Activated gamma-delta T cell (primary cell): Measurements from ENCODE around the gene ATP12A.
"Not testable (repeated sequence)": the region's sequence is repeated elsewhere in the genome, so short reads cannot be mapped to it uniquely, and the experiment has no call there.

ENCODE experiments used
- DNase-seq: peaks from one replicate; lab custom pipeline; 2025; lab: John Stamatoyannopoulos, UW

The ATP12A gene

DNA sequence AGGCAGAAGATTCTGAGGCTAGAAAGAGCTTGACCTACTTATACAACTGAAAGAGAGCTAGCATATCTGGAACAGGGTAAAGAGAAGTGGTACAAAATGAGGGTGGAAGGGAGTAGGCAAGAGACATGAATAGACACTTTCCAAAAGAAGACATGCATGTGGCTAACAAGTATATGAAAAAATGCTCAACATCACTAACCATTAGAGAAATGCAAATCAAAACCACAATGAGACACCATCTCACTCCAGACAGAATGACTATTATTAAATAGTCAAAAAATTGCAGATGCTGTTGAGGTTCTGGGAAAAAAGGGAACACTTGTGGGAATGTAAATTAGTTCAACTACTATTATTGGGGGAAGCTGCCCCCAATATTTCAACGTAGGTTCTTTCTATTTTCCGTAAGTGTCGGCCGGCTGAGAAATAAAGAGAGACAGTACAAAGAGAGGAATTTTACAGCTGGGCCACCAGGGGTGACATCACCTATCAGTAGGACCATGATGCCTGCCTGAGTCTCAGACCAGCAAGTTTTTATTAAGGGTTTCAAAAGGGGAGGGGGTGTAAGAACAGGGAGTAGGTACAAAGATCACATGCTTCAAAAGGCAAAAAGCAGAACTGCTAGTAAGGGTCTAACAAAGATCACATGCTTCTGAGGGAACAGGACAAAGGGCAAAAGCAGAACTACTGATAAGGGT is 50.8 kb downstream of the ATP12A start:
- DNase-seq: not testable (repeated sequence)

DNA sequence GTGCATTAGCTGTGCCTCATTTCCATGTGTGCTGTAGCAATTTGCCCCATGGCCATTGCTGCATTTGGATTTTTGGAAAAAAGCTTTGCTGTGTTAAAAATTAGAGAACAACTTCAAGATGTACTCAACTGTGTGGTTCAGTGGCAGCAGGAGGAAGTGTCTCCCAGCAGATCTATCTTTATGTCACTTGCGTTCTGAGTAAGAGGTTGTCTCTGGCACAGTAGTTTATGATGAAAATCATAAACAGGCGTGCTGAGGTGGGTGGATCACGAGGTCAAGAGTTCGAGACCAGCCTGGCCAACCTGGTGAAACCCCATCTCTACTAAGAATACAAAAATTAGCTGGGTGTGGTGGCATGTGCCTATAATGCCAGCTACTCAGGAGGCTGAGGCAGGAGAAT is 54.7 kb downstream of the ATP12A start:
- no peak for DNase-seq

DNA sequence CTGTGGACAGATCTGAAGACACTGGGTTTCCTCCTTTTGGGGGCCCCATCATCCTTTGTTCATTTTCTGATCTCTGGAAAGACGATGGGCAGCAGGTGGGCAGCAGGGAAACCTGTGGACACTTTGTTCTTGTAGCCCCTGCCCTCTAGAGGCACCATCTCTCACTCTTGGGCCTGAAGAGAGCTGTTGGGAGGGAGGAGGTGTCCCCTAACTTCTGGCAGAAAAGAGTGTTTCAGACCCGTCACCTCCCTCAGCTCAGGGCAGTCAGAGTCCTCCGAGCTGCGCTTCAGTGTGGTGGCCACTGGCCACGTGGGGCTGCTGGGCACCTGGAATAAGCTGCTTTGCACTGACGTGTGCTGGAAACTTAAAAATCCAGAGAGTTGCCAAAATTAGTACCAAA is 56.8 kb downstream of the ATP12A start:
- no peak for DNase-seq

DNA sequence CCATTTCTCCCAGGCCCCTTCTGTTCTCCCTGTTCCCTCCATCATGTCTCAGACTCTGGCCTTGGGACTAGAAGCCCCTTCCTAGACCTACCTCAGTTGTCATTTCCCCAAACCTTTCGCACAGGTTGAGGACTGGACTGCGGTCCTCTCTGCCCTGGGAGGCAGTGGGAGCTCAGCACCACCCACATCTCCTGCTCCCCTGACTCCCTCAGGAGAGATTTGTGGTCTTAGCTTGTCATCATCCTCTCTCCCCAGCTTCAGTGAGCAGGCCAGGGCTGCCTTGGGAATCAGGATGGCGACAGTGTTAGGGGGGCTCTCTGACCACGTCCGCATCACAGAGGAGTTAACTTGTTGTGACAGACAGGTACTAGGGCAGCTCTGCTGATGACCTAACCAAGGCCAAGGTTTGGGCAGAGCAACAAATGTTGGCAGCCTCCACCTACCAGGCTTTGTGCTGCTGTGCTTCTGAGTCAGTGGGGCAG is 58.2 kb downstream of the ATP12A start:
- DNase-seq: no peak

DNA sequence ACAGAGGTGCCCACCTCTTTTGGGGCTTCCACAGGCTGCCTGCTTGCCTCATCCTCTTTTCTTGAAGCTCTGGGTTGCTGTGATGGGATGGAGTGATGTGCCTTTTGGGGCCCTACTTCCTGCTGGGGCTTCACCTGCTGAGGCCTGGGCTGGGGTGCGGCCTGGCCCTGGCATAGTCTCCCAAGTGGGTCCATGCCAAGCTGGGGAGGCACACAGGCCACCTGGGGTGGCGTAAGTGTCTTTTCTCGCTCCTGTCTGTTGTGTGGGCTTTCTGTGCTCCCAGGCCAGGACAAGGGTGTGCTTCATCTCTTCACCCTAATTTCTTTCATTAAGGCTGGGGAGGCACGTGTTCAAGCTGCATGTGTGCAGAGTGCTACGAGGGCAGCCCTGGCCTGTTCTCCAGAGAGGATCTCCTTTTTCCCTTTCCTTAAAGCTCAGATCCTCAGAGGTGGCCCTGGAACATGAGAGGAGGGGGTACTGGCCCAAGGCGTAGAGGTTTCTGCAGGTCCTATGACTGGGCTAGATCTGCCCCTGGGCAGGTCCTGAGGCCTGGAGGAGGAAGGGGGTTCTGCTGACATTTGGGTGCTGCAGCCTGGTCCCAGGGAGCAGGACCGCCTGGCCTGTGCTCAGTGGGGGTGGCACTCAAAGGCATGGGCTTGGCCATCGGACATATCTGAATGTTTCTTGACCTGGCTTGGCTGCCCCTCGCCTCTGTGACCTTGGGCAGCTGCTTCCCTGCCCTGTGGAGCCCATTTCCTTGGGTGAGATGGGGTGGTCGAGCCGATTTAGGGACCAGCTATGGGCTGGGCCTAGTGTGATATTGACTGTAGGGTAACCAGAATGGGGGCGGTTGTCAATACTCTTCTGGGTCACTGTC is 60.0 kb downstream of the ATP12A start:
- DNase-seq: no peak

DNA sequence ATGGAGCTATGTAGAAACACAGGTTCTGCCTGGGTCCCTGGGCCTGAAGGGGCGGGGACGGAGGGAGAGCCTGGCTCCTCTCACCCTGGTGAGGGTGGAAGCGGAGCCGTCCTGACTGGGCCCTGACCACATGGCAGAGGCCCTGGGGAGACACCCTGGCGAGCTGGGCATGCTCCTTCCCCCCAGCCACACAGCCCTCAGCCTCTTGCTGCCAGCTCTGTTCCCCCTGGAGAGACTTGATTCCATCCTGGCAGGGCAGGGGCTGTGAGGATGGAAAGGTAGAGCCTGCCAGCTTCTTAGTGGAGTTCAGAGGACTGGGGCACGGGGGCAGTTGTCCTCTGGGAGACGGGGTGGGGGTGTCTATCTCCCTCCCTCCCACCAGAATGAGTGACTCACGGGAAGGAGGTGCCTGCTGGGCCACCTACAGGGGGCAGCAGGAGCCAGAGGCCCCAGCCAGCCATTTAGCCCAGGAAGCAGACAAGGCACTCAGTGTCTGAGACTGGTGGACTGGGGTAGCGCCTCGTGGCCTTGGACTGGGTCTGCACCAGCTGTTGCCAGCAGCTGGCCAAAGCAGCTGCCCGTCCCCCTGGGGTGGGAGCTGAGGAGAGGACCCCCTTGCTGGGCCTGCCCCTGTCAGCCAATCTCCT is 60.9 kb downstream of the ATP12A start:
- DNase-seq: no peak

DNA sequence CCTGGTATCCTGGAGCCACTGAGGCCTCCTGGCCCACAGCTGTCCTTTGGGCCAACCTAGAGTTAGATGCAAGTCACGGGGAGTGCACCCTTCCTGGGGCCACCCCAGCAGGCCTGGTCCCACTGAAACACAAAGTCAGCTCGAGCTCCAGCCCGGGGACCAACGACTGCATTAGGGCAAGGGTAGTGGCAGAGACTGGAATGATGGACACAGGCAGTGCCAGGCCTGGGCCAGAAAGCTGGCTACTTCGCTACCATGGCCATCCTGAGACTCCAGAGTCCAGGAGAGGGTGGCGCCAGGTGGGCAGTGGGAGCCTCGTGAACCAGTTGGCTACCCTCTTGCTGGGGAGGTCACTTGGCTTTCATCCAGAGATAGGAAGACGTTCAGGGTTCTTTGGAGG is 61.6 kb downstream of the ATP12A start:
- DNase-seq: no peak

DNA sequence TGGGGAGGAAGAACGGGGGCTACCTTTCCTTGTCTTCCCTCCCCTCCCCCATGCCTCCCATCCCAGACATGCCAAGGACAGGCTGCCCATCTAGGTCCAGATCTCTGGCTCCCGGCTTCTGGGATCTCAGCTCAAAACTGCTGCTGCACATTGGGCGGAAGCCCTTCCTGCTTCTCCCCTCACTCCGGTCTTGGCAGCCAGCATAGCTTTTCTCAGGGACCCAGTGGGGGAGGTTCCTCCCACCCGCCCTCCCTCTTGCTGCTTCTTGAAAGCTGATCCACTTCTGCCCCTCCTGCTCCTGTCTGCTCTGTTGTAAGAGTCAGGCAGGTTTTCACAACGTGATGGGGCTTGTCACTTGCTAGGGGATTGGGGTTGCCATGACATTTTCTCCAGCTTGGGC is 62.1 kb downstream of the ATP12A start:
- DNase-seq: no peak

DNA sequence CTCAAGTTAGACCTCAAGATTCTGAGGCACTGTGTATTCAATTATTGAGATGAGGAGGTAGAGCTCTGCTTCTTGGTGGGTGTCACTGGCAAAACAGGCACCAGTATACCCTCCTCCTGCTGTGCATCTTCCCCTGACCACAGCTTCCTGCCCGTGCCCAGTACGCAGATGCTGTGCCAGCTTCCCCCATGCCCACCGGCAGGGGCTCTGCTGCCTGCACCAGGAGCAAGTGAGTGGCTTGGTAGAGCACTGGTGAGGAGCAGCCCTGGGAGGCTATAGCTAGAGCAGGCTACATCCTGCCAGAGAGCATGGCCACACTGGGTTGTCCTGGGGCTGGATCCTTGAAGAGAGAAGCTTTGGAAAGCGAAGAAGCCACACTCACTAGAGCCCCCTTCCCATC is 62.8 kb downstream of the ATP12A start:
- no peak for DNase-seq

DNA sequence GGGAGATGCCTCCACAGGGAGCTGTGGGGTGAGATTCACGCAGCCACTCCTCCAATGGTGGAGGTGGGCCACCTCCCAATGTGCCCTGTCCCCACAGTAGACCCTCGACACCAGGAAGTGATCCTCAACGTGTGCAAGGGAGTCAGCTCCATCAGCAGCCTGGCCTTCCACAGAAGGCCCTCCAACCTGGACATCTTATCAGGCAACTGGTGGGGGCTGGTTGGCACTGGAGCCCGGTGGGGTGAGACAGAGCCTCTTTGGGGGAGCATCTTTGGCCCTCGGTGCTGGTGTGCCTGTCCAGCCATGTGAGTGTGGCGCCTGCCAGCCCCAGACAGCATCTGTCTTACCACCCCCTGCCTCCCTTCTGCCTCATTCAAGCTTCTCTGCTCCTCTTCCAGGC is 64.0 kb downstream of the ATP12A start:
- DNase-seq: no peak

DNA sequence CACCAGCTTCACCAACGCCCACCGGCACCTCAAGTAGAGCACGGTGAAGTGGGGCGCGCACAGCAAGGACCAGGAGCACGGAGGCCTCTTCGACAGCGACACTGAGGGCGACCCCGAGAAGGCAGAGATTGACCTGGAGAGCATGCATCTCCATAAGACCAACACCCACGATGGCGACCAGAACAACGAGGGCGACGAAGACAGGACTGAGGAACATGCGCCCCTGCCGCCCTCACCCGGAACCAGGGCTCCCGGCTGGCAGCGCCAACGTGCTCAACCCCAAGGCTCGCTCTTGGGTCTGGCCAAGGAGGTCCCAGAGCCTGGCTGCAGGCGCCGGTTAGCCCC is 65.3 kb downstream of the ATP12A start:
- no peak for DNase-seq

DNA sequence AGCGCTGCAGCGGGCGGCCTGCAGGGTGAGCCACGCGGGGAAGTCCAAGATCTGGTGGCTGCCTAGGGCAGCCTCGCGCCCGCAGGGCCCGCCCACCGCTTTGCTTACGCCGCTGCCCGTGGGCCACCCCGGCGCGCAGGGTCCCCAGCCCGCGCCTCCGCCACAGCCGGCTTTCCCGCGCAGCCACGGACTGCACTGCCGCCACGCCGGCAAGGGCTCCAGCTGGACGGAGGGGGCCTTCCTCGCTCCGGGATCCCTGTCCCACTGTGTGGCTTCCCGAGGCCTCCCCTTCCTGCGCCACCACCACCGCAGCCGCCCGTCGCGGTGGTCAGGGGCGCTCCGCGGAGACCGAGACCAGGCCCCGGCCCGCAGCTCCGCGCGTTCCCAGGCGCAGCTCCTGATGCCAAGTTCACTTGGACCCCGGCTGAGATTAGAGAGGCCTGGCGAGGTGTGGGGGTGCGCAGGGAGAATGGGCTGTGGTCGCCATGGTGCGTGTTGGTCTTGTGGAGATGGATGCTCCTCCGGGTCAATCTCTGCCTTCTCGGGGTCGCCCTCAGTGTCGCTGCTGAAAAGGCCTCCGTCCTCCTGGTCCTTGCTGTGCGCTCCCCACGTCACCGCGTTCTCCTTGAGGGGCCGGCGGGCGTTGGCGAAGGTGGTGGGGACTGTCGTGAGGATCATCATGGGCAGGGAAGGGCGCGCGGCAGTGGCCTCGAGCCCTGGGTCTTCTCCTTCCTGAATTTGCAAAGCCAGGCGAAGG is 65.8 kb downstream of the ATP12A start:
- DNase-seq: no peak

DNA sequence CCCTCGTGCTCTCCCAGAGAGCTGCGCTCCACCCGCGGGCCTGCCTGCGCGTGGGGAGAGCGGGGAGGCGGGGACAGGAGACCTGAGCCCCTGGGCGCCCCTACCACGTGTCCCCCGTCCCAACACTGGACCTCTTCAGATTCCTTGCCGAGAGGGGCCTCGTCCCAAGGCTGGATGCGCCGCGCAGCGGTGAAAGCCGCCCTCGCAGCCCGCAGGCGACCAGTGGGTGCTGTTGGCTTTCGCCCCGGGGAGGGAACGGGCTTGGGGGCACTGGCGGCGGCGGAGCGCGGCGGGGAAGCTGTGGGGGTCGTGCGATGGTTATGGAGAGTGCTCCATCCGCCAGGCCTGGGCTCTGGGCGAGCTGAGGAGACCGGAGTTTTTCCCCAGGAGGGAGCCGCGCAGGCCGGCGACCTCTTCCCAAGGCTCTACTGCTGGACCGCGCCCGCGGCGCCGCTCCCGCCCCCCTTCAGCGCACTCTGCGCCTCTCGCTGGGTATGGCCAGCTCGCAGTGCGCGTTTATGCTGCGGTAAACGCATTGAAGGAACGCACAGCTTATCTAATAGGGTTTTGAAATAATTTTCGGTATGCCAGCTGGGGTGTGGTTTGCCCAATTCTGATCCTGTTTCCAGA is 66.5 kb downstream of the ATP12A start:
- DNase-seq: no peak

DNA sequence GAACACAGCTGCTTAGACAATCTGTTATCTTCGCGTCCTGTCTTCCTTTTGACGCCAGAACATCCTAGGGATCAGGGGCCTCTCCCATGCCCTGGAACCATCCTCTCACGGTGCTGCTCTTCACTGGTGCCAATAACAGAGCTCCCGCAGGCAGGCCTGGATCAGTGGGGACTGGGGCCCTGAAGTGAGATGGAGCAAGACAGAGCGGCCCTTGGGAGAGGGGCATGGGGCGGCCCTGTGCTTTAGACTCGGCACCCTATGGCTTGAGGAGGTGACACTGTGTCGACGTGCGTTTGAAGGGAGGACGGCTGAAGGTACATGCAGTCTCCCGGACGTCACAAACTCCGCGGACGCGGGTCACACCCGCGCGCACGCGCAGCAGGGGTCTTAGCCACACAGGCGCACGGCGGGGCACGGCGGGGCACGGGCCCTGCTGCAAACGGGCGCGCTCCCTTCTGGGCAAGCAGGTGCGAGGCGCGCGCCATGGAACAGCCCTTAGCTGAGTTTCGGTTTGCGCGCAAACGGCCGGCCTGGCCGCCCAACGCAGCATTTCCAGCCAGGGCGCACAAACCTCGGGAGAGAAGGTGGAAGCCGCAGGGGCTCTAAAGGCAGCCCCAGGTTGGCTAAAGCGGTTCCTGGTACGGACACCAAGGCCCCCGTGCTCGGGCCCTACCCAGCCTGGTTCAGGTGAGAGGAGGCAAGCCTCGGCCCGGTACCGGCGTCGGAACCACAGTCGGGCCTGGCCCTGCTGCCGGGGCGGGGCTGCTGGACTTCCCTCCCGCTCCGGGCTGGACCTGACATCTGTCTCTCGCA is 67.2 kb downstream of the ATP12A start:
- no peak for DNase-seq

DNA sequence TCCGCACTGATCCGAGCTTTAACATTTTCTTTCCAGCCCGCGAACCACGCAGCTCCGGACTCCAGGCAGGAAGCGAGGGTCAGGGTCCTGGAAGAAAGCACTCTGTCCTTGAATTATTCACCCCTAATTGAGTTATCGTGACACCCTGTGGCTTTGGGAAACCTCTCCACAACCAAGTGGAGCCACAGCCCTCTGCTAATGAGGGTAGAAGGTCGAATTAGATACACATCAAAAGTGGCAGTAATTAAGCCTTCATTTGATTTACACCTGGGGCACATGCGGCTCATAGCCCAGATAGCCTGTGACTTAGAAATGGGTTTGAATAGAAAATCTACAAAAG is 67.8 kb downstream of the ATP12A start:
- no peak for DNase-seq

DNA sequence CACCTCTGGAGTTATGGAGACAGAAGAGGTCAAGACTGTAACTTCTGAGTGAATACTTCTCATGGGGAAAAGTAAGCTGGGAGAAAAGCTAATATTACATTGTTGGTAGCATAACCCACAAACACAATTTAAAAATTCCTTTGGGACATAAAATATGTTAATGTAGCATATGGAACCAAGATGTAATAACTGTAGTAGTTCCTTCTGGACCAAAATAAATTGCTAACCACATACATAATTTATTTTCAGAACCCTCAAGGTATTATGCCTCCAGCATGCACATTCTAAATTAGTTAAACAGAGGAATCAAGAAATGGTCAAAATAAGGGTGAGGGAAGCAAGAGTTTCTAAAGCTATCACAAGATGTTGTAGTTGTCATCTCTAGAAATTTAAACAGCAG is 79.0 kb downstream of the ATP12A start:
- DNase-seq: no peak
